ENCODE results near the gene CA6.
"Not testable (repeated sequence)": the region's sequence is repeated elsewhere in the genome, so short reads cannot be mapped to it uniquely, and the experiment has no call there.

The CA6 gene

GRCh38 chr1:8970870-8971337, 25.2 kb downstream of the CA6 start:
- peak; percentile 57 for DNase-seq

- no peak for DNase-seq
Measured at GRCh38 chr1:8974551-8974950, 28.9 kb downstream of the CA6 start.

GRCh38 chr1:8976338-8976737, 30.7 kb downstream of the CA6 start:
- no peak for DNase-seq

- no peak for DNase-seq
Measured at GRCh38 chr1:8976896-8977450, 31.3 kb downstream of the CA6 start.

- DNase-seq = no peak
Measured at GRCh38 chr1:8980656-8981055, 35.0 kb downstream of the CA6 start.

DNA sequence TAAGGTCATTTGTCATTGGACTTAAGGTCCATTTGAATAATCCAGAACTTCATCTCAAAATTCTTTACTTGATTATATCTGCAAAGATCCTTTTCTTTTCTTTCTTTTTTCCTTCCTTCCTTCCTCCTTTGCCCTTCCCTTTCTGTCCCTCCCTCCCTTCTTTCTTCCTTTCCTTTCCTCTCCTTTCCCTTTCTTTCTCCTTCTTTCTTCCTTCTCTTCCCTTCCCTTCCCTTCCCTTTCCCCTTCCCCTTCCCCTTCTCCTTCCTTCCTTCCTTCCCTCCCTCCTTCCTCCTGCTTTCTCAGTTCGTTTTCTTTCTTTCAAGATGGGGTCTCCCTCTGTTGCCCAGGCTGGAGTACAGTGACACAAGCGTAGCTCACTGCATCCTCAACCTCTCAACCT, 35.5 kb downstream of the CA6 start:
- no peak for DNase-seq

- DNase-seq = no peak
Measured at GRCh38 chr1:8984203-8984602, 38.5 kb downstream of the CA6 start.

- DNase-seq = no peak
Measured at GRCh38 chr1:8984990-8985389, 39.3 kb downstream of the CA6 start.

DNA sequence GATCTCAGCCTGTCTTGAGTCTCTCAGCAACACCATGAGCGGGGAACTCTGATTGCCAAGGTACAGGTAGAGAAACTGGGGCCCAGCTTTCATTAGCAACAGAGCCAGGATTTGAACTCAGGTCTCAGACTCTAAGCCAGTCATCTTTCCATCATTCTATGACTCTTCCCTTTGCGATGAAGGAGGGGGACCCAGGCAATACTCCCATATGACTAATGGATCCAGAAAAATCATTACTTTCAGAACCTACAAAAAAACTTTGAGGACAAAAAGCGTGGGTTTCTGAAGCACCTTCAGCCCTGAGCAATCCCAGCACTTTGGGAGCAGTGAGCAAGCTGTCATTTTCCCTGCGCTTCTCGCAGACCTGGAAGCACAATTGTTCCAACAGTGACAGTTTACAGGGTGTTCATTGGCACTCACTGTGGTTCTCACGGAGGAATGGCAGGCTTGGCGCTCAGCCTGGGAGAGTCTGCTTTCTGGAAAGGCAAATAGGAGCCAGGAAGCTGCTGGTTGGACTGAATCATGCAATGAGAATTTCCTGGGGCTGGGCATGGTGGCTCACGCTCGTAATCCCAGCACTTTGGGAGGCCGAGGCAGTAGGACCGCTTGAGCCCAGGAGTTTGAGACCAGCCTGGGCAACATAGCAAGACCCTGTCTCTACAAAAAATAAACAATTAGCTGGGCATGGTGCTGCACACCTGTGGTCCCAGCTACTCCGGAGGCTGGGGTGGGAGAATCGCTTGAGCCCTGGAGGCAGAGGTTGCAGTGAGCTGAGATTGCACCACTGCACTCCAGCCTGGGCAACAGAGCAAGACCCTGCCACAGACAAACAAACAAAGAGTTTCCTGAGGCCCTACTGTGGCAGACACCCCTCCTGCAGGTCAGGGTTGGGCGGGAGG, 40.5 kb downstream of the CA6 start:
- no peak for DNase-seq

DNA sequence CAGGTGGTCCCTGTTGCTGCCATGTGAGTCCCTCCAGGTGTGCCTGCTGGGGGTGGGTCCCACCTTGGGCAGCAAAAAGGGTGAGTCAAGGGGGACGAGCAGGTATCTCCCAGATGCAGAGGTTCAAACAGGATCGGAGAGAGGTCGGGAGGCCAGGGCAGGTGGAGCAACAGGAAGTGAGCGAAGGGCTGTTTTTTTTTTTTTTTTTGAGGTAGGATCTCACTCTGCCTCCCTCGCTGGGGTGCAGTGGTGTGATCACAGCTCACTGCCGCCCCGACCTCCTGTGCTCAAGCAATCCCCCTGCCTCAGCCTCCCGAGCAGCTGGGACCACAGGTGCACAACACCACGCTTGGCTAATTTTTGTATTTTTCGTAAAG, 41.1 kb downstream of the CA6 start:
- peak; percentile 54 for DNase-seq

DNA sequence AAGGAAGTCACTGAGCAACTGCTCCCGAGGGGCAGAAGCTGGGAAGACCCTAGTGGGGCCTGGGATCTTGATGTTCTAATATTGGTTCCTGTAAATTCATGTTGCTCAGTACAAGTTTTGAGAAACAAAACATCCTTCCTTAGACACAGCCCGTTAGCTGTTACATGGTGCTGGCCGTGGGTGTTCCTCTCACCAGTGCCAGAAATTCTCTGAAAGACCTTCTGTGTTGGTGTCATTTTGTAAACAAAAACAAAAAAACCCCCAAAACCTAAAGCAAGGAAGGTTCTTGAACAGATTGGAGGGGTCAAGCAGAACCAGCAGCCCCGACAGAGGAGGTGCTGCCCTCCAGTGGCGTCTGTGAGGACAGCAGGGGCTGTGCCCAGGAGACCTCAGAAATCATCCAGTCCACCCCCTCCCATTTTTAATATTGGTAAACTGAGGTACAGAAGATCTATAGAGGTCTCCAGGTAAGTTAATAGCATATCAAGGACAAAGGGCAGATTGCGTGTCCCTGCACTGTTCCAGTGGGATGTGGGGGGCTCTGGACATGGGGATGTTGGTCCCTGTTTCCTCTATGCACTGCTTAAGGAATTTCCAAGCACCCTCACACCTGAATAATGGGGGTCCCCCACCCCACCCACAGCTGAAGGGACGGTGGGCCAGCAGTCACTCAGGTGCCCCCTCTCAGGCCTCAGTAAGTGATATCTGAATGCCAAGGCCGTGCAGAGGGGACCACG, 42.4 kb downstream of the CA6 start:
- peak; percentile 74 for DNase-seq

- DNase-seq = no peak
Measured at GRCh38 chr1:8988618-8988967, 42.9 kb downstream of the CA6 start.

DNA sequence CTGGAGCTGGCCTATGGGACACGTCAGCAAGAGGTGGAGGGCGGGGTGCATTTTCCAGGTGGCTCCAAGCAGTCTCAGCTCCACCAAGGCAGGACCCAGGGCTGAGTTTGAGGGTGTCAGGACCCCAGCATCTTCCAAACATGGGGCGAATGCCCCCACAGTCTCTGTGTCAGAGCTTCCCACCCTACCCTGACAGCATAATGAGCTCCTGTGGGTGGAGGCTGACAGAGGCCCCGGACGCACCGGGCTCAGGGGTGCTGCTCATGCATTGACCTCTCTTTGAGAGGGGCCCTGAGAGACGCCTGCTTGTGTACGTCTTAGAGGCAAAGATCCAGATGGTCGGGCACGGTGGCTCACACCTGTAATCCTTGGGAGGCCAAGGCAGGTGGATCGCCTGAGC, 43.4 kb downstream of the CA6 start:
- no peak for DNase-seq

- no peak for DNase-seq
Measured at GRCh38 chr1:8989821-8990220, 44.2 kb downstream of the CA6 start.

GRCh38 chr1:8992936-8993687, 47.4 kb downstream of the CA6 start:
- no peak for DNase-seq

- not testable (repeated sequence) for DNase-seq
Measured at GRCh38 chr1:8993962-8994675, 48.5 kb downstream of the CA6 start.

- DNase-seq = not testable (repeated sequence)
Measured at GRCh38 chr1:9001534-9002214, 56.0 kb downstream of the CA6 start.

- DNase-seq = not testable (repeated sequence)
Measured at GRCh38 chr1:9002215-9002560, 56.5 kb downstream of the CA6 start.

DNA sequence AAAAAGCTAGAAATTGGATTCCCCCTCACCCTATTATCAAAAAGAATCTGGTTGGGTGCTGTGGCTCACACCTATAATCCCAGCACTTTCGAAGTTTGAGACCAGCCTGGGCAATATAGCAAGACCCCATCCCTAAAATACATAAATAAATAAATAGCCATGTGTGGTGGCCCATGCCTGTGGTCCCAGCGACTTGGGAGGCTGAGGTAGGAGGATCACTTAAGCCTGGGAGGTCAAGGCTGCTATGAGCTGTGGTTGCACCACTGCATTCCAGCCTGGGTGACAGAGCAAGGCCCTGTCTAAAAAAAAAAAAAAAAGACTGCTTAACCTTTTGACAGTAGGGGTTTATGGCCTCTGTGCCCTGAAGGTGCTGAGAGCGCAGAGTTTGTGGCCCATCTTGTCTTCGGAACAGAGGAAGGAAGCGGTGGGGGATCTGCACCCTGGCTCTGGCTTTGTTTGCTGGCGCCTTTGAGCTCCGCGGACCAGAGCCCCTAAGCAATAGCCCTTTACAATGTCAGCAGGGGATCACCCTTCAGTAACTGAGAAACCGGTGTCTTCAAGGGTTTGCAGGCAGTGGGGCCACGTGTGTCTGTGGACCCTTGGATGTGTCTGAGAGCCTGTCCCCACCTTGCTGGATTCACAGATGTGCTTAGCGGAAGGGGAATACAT, 58.5 kb downstream of the CA6 start:
- peak; percentile 21 for DNase-seq

GRCh38 chr1:9004700-9005394, 59.2 kb downstream of the CA6 start:
- DNase-seq = peak; percentile 87

- no peak for DNase-seq
Measured at GRCh38 chr1:9005395-9005708, 59.7 kb downstream of the CA6 start.

All from CD4-positive, alpha-beta T cell treated with Interleukin-17A for 4 hours (primary cell).